ENCODE measurements around the gene OR52B6.

The OR52B6 gene

GRCh38 chr11:5631417-5631816 is 50.7 kb downstream of the OR52B6 start:
- in situ Hi-C loops (cut with MboI; ENCODE audit: low sequenced_read_pairs, unreplicated experiment), result no loop called here
- no peak for DNase-seq (ENCODE audit: low spot score)
- no peak for TF ChIP-seq CTCF (IDR thresholded peaks at IDR 0.05; ENCODE audit: borderline replicate concordance, control extremely low read depth, extremely low read depth, insufficient read depth, missing control alignments)
